Heart left ventricle (tissue), 13 donors: ENCODE data around the gene C11orf68.

Experiments used
- CTCF ChIP-seq, 12 donors: fragments of 200-600 bp; sonication (generic) in 4 of 12; IDR thresholded peaks; one replicate each; pipeline versions ENCODE4 v1.5.0 to v1.8.0; 2018 to 2022; ENCODE audit warnings: antibody characterized with exemption in 12 of 12, mild to moderate bottlenecking in 5 of 12
- POLR2A ChIP-seq, 2 donors: fragments of 450-650 bp; IDR thresholded peaks; one replicate each; pipeline ENCODE4 v1.6.1; 2017; ENCODE audit warnings: antibody characterized with exemption in 2 of 2, mild to moderate bottlenecking in 2 of 2, moderate library complexity in 2 of 2
- donor health status: ischemic (EF 13 %, LVEDD 7.1; RV severe dilation, severe dysfunction).
- donor health status: DM: no; HTN: yes; CAD: no.
- donor health status: DM: no; HTN: no; CAD: no.
- donor health status: ischemic (EF 25% LVEDD 6.9; RV normal size, moderate dysfunction).
- donor health status: ischemic (EF 25% LVEDD 5.7; RV mildly dilated, moderate dysfunction).
- donor health status: ischemic (EF 35%, LVEDD 5.7; RV mildly dilated, moderate dysfunction).
- donor health status: nonischemic (EF 11% LVEDD 7.7; RV severe dilation, severe dysfunction).
- donor health status: DM: yes; HTN: yes; CAD: no.
- donor health status: PGD.
- donor health status: ischemic (EF 29% LVEDD 5.4; RV normal size, mild dysfunction).
- donor health status: nonischemic (EF 23%, LVEDD 6.1; RV moderate dilation, normal function).

- no peak for TF ChIP-seq CTCF (IDR thresholded peaks at IDR 0.05)
- no peak for TF ChIP-seq POLR2A (IDR thresholded peaks at IDR 0.05)
Observed at GRCh38 chr11:65965986-65966762, 47.3 kb upstream of the C11orf68 start.
